GM19438 (cell line): Measurements from ENCODE around the gene DNAH2.
"Not testable (repeated sequence)": the region's sequence is repeated elsewhere in the genome, so short reads cannot be mapped to it uniquely, and the experiment has no call there.

Source experiments
- ATAC-seq: cut with Tn5 transposase; IDR thresholded peaks from one replicate; pipeline ENCODE4 v1.9.1; 2021; ENCODE audit warnings: low read depth; ENCODE audit not compliant: unreplicated experiment

DNAH2 gene

DNA sequence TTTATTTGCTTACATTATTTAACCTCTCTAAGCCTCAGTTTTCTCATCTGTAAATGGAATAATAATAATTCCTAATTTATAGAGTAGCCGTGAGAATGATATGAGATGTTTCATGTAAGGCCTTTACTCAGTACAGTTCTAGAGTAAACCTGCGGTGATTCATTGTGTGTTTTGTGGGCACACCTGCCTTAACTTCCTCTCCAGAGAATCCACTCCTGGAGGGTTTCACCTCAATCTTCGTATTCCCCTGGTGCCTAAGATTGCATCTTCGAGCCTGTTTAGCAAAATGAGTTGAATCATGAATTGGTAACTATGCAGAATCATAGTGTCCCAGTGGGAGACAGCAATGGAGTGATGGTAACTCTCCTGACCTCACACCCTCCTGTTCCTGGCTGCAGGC, 52.3 kb downstream of the DNAH2 start:
- no peak for ATAC-seq

DNA sequence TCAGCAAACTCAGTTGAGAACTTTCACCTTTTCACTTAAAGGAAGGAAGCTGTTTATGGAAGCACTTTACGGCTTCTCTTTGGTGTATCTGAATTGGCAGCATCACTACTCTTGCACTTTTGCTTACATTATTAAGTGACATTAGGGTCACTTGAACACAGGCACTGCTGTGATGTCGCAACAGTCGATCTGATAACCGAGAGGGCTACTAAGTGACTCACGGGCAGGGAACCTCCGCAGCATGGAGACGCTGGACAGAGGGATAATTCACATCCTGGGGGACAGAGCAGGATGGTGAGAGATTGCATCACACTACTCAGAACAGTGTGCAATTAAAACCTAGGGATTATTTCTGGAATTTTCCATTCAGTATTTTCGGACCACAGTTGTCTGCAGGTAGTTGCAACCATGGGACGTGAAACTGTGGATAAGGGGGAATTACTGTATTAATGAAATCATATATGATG, 56.5 kb downstream of the DNAH2 start:
- ATAC-seq = no peak

DNA sequence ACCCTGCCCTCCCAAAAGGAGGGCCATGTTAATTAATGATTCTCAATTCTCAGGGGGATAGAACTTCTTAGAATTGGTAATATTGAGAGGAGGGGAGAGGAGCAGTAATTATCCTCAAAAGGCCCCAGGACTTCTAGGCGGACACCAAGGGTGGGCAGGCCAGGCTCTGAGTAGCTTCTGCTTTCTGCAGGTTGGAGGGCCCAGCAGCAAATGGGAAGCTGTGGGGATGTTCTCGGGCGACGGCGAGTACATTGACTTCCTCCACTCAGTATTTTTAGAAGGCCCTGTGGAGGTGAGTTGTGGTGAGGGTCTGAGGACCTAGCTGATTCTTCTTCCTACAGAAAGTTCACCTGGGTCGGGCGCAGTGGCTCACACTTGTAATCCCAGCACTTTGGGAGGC, 57.5 kb downstream of the DNAH2 start:
- no peak for ATAC-seq

DNA sequence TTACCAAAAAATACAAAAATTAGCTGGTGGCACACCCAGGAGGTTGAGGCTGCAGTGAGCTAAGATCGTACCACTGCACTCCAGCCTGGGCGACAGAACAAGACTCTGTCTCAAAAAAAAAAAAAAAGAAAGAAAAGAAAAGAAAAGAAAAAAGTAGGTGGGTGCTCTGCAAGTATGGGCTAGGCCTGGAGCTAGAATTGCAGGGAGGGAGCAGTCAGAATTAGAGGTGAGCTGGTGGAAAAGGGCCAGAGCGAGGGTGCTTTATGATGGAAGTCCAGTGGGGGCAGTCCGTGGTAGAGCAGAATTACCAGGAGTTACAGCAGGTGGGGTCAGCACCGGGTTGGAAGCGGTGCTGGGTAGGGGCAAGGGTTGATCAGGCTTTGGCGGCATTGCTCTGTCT, 59.5 kb downstream of the DNAH2 start:
- ATAC-seq = no peak

DNA sequence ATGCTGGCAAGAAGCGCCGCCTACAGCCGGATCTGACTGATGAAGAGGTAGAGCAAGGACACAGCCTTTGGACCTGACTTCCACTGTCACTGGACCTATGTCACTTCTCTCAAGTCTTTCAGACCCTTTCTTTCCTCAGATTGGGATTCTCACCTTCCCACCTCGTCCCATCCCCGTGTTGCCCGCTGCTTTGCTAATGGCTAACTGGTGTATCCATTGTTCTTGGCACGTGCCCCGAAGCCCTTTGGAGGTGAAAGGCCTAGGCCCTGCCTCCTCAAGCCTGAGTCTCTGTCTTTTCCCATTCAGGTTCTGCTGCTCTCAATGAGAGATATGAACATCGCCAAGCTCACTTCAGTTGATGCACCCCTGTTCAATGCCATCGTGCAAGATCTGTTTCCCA, 63.2 kb downstream of the DNAH2 start:
- no peak for ATAC-seq

DNA sequence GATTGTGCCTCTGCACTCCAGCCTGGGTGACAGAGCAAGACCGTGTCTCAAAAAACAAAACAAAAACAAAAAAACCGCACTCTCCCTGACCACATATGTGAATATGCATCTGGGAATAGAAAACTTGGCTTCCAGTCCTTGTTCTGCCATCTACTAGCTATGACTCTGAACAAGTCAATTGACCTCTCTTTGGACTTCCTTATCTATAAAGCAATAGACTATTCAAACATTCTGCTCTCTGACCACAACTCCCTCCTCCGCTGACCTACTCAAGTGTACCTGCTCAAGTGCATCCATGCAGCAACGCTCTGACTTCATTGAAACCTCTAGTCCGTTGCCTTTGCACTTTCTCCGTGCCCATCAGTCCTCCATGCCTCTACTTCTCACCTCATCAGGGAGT, 63.9 kb downstream of the DNAH2 start:
- ATAC-seq = no peak

DNA sequence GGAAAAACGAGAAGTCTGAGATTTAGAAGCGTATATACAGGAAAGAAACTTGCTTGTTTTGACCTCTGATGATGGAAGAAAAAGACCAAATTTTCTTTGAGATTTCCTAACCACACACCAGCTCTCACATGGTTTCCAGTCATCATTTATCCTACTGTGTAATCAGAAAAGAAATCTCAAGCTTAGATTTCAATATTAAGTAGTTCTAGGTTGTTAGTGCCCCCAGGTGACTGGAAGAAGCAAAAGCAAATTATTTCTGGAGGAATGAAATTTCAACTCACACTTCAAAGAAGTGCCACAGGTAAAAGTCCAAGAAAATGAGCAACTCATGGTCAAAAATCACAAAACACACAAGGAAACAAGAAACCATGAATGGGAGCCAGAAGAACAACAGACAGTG, 64.7 kb downstream of the DNAH2 start:
- ATAC-seq = no peak

DNA sequence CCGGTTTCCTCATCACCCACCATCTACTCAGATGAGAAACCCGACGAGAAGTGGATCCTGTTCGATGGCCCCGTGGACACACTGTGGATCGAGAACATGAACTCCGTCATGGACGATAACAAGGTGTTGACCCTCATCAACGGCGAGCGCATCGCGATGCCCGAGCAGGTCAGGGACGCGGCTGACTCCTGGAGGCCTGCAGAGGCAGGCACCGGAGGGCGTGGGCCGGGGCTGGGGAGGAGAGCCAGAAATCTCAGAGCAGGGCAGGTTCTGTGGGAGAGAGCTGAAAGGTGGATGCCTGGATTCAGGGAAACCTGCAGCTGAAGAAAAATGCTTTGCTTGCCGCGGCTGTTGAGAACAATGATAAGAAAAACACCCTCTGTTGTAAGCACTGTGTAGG, 69.3 kb downstream of the DNAH2 start:
- ATAC-seq = no peak

DNA sequence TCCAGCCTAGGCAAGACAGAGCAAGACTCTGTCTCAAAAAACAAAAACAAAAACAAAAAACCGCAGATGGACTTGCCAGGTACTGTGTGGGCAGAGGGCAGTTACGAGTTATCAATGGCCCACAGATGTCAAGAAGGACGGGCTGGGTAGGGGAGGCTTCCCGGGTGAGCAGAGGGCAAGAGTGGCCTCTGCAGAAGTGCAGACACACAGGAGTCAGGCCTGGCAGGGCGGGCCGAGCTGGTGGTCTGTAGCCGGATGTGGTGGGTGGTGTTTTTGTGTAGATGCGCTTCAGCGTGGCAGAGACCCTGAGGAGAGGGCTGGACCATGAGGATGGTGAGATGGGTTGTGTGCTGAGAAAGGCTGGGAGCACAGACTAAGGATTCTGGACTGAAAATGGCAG, 71.6 kb downstream of the DNAH2 start:
- no peak for ATAC-seq

DNA sequence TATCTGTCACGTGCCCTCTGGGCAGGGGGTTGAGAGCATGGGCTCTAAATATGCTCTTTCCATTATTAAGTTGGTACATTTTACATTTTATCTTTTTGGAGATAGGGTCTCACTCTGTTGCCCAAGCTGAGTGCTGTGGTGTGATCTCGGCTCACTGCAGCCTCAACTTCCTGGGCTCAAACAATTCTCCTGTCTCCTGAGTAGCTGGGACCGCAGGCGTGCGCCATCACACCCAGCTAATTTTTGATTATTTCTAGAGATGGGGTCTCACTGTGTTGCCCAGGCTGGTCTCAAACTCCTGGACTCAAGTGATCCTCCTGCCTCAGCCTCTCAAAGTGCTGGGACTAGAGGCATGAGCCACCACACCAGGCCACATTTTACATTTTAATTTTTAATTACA, 72.6 kb downstream of the DNAH2 start:
- ATAC-seq = no peak

DNA sequence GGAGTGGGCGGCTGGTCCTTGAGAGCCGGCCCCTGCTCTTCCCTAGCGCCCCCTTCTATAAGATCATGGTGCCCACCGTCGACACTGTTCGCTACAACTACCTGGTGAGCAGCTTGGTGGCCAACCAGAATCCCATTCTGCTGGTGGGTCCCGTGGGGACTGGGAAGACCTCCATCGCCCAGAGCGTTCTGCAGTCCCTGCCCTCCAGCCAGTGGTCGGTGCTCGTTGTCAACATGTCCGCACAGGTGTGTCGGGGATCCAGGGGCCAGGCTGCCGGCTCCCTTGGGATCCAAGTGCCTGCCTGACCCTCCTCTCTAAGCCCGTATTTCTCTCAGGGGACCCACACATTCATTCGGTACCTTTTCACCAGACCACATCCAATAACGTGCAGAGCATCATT, 75.1 kb downstream of the DNAH2 start:
- ATAC-seq = no peak

DNA sequence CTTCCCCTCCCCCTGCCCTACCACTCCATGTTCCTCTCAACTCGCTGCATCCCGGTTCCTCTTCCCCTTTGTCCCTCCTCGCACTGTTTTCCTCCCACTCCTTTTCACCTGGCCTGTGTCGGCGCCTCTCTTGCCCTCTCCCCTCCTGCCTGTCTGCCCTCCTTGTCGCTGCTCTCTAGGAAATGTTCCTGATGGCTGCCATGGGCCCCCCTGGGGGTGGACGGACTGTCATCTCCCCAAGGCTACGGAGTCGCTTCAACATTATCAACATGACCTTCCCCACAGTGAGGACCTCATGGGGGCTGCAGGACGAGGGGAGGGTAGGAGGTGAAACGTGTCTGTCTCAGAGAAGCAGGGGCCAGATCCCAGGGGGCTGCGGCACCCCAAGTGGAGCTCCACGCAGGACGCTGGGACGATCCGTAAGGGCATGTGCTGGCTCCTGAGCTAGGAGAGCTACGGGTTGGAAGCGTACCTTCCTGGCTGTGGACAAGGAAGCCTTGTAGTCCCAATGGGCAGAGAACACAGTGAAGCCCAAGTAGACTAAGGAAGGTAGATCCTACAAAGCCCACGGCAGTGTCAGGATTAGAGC, 76.6 kb downstream of the DNAH2 start:
- ATAC-seq = no peak

DNA sequence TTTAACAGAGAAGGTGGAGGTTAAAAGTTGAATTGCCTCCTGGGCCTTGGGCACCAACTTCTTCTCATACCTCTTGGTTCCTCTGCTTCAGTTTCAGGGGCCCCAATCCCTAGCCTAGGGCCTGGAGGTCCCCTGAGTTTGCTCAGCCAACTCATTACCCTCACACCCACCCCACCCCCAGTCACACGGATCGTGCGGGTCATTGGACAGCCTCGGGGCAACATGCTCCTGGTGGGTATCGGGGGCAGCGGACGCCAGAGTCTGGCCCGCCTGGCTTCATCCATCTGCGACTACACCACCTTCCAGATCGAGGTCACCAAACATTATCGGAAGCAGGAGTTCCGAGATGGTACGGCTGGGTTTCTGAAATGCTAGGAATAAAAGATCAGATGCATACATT, 80.4 kb downstream of the DNAH2 start:
- no peak for ATAC-seq

DNA sequence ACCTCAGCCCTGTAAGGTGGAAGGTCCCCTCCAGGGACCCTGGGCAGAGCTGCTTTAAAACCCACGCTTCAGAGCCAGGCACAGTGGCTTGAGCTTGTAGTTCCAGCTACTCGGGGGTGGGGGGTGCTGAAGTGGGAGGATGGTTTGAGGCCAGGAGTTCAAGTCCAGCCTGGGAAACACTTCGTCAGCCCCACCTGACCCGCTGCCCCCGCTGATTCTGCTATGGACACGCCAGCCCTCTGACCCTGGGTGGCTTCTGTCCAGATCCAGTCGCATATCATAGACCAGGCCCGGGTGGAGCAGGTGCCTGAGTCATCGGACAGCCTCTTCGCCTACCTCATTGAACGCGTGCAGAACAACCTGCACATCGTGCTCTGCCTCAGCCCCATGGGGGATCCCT, 81.3 kb downstream of the DNAH2 start:
- ATAC-seq = no peak

DNA sequence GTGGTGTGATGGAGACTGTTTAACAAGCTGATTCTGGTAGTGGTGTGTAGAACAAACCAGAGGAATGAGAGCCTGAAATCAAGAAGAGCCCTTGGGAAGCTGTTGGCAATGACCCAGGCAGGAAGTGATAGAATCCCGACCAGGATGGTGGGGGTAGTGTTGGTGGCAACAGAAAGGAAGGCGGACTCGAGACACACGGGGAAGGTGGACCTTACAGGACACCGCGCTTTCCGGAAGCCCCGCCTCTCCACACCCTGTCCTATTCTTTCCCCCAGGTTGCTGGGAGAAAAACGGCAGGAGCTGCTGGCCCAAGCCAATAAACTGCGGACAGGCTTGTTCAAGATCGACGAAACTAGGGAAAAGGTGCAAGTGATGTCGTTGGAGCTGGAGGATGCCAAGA, 86.4 kb downstream of the DNAH2 start:
- no peak for ATAC-seq

DNA sequence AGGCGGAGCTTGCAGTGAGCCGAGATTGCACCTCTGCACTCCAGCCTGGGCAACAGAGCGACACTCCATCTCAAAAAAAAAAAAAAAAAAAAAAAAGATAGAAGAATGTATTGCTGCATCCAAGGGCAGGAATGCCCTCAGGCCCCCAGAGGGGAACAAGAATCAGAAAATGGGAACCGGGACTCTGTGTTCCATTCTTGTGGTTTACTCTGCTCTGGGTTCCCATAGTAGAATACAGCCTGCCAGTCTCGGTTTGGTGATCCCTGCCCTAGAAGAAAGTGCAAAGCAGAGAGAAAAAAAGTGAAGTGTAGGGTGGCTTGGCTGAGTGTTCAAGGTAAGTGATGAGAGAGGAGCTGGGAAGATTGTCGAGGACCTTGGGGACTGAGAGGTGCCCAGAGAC, 89.0 kb downstream of the DNAH2 start:
- no peak for ATAC-seq

DNA sequence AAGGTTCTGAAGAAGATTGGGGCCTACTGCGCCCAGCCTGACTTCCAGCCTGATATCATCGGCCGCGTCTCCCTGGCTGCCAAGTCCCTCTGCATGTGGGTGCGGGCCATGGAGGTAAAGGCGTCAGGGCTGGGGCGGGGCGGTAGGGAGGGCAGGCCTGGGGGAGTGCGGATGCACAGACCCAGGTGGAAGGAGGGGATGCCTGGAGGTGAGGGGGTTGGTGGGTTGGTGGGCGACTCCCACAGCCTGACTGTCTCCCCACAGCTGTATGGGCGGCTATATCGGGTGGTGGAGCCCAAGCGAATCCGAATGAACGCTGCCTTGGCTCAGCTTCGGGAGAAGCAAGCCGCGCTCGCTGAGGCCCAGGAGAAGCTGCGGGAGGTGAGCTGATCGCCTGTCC, 89.7 kb downstream of the DNAH2 start:
- ATAC-seq = no peak

DNA sequence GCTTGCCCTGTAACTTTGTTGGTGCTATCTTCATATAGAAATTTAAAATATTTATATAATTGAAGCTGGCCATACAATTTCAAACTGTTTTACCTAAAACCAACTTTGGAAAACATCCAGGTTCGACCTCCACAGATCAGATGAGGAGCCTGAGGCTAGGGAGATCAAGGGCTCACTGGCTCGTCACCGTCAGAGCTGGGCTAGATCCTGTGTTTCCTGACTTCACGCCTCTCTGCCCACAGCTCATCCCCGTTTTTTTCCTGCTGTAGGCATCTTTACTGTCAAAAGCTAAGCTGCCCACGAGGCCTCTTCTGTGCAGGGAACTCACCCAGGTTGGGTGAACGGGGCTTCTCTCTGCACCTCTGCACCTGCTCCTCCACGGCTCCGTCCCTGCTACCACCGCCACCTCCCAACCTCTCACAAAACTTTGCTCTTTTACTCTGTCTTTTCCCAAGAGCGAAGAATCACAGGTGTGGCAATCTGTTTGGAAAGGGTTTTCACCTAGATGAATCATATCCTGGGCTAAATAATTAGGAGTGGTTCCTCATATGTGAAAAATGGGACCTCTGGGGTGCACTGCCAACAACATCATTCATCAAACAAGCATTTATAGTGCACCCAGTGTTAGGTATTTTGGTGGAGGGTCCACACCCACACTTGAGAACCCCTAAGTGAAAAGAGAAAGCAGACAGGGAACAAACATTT, 91.7 kb downstream of the DNAH2 start:
- no peak for ATAC-seq

DNA sequence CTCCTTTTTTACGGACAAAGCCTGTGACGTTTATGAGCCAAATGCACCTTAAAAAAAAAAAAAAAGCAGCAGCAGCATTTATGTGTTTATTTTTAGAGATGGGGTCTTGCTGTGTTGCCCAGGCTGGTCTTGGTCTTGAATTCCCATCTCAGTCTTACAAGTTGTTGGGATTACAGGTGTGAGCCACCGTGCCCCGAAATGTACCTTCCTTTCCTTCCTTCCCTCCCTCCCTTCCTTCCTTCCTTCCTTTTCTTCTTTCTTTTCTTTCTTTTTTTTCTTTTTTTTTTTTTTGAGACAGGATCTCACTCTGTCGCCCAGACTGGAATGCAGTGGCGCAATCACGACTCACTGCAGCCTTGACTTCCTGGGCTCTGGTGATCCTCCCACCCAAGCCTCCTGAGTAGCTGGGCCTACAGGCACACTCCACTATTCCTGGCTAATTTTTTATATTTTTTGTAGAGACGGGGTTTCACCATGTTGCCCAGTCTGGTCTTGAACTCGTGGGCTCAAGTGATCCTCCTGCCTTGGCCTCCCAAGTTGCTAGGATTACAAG, 92.3 kb downstream of the DNAH2 start:
- not testable (repeated sequence) for ATAC-seq

DNA sequence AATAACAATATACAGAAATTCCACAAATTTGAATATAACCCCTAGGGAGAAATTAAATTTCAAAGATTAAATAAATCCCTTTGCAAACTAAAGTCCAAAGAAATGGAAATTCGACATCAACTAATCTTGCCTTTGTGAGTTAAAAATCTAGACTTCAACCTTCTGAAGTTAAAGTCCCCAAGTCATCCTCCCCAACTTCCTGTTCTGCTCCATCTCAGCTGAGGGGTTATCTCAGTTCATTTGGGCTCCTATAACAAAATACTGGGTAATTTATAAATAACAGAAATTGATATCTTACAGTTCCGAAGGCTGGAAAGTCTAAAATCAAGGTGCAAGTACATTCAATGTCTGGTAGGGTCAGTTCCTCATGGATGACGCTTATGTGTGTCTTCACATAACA, 93.7 kb downstream of the DNAH2 start:
- no peak for ATAC-seq

DNA sequence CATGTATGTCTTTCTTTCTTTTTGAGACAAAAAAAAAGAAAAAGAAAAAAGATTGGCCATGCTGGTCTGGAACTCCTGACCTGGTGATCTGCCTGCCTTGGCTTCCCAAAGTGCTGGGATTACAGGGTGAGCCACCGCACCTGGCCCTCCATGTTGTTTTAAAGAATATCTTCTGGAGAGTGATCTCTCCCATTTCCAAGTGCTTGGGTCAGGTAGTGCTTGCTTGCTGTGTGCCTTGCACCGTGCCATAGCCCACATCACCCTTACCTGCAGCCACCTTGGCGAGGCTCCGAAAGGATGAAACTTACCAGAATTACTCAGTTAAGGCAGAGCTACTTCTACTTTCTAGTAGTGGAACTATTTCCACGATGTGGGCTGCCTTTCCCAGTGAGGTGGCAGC, 97.4 kb downstream of the DNAH2 start:
- no peak for ATAC-seq

DNA sequence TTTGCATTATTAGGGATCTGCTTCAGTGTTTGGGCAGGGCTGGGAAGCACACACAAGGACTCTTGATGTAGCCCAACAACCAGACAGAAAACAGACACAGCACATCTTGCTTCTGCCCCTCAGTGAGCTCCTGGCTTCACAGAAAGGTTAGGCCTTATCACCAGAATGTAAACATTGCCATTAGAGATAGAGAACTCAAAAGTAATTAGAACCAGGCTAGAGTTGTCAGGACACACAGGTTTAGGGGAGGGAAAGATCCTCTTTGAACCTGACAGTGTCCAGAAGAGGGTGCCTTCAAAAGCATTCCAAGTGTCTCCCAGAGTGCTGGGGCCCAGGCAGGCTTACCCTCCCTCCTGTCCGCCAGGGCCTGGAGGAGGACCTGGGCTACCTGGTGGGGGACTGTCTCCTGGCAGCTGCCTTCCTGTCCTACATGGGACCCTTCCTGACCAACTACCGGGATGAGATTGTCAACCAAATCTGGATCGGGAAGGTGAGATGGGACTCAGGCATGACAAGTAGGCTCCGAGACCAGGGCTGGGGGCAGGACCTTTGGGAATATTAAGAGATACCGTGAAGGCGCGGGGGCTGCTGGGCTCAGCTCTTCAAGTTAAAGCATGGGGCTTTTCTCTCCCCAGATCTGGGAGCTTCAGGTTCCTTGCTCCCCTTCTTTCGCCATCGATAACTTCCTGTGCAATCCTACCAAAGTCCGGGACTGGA, 99.5 kb downstream of the DNAH2 start:
- no peak for ATAC-seq
